Activated CD4-positive, alpha-beta T cell treated with anti-CD3 and anti-CD28 coated beads for 36 hours (primary cell): ENCODE data around the gene NSRP1. TPM values are rescaled to one million over a fixed set of nuclear protein-coding genes. Genes with fewer than 3 reads are reported as not detected.
"Not testable (repeated sequence)": the region's sequence is repeated elsewhere in the genome, so short reads cannot be mapped to it uniquely, and the experiment has no call there.

Experiments used
- ATAC-seq: fragments of 200-7000 bp; cut with Tn5 transposase; one replicate; pipeline ENCODE4 v1.10.0; 2021; ENCODE audit warnings: mild to moderate bottlenecking, moderate library complexity
- CTCF ChIA-PET: fragments of 350-600 bp; sonication (Branson Sonifier 250); formaldehyde crosslinking; loops from one replicate; lab custom pipeline; 2021; ENCODE audit warnings: antibody characterized with exemption; lab: Charles Lee
- POLR2A ChIA-PET: fragments of 350-600 bp; sonication (Branson Sonifier 250); formaldehyde crosslinking; loops from one replicate; lab custom pipeline; 2021; ENCODE audit warnings: antibody characterized with exemption, inconsistent platforms; lab: Charles Lee
- DNase-seq: peaks from one replicate; pipeline ENCODE4 v3.0.0-alpha.2; 2020
- H3K27ac Mint-ChIP-seq: one replicate; pipeline ENCODE4 v1.8.0; 2021; ENCODE audit warnings: mixed read lengths
- H3K27me3 Mint-ChIP-seq: one replicate; pipeline ENCODE4 v1.8.0; 2021; ENCODE audit warnings: mixed read lengths
- H3K36me3 Mint-ChIP-seq: one replicate; pipeline ENCODE4 v1.8.0; 2021; ENCODE audit warnings: low read depth, mixed read lengths
- H3K4me1 Mint-ChIP-seq: one replicate; pipeline ENCODE4 v1.8.0; 2021; ENCODE audit warnings: mixed read lengths
- H3K4me3 Mint-ChIP-seq: one replicate; pipeline ENCODE4 v1.8.0; 2021; ENCODE audit warnings: mild to moderate bottlenecking, moderate library complexity, mixed read lengths
- H3K9me3 Mint-ChIP-seq: one replicate; pipeline ENCODE4 v1.8.0; 2021; ENCODE audit warnings: low read depth, mixed read lengths
- intact Hi-C, 2 experiments: fragments of 100-400 bp; cut with DNase I in 1 of 2; cut with micrococcal nuclease in 1 of 2; formaldehyde crosslinking; loops; one replicate each; pipeline versions ENCODE4 v1.14.2 to v1.15.1; 2022 to 2024; cut with DNase I, micrococcal nuclease
- total RNA-seq, 2 experiments: library from RNA; stranded (reverse); gene quantifications; one replicate each; pipeline ENCODE4 v1.2.3, GENCODE V29; 2021

Gene NSRP1
- total RNA-seq: 10 to 100 TPM; 29.9 to 43.0 TPM

- no peaks in the 10 kb centered on the region for H3K9me3 Mint-ChIP-seq
- peaks cover 41% of the 10 kb centered on the region for H3K4me1 Mint-ChIP-seq
- DNase-seq: peak; percentile 97
- H3K27me3 Mint-ChIP-seq: no peaks in the 10 kb centered on the region
- peak within 1 kb of the TSS; percentile 98 for H3K27ac Mint-ChIP-seq
- ATAC-seq: peak; percentile 95
- H3K4me3 Mint-ChIP-seq: peak within 1 kb of the TSS; percentile 90
- CTCF ChIA-PET: interaction anchor here (0.6 to 5.4 kb wide), 8 partner anchors 9 to 993 kb away, joined by 3 to 30 read pairs (median 4); partner anchors contain the start of genes CRLF3 and GOSR1
- H3K36me3 Mint-ChIP-seq: peaks cover 32% of the 10 kb centered on the region
- POLR2A ChIA-PET: interaction anchor here (0.7 to 1.0 kb wide), 2 partner anchors 9 to 118 kb away, joined by 3 read pairs; no protein-coding TSS in a partner anchor
- intact Hi-C loops: loop anchor here (1.0 to 10.0 kb wide), 13 partner anchors 175 to 726 kb away; partner anchors contain the start of genes CORO6 (in 1 of the 2), CPD (in 1 of the 2), CRLF3 (in 1 of the 2) and GOSR1 (in 1 of the 2)
Observed at GRCh38 chr17:30116661-30117551, at the start of gene NSRP1. Gene NSRP1, plus strand, starts transcription at chr17:30116816. Its CDS starts 28 bp downstream, at chr17:30116844.

- H3K36me3 Mint-ChIP-seq: peaks cover 7% of the 10 kb centered on the region
- no peak overlapping the region for H3K4me3 Mint-ChIP-seq
- no peak overlapping the region for H3K27ac Mint-ChIP-seq
- ATAC-seq: no peak
- DNase-seq: no peak
- CTCF ChIA-PET: interaction anchor here (1.2 to 1.6 kb wide), 2 partner anchors 24 to 36 kb away, joined by 6 read pairs; no protein-coding TSS in a partner anchor
- POLR2A ChIA-PET: no interaction called here
- intact Hi-C loops: no loop called here
- H3K27me3 Mint-ChIP-seq: peaks cover 13% of the 10 kb centered on the region
- H3K9me3 Mint-ChIP-seq: peaks cover 21% of the 10 kb centered on the region
- H3K4me1 Mint-ChIP-seq: no peaks in the 10 kb centered on the region
Observed at GRCh38 chr17:30068465-30068864, 48.2 kb upstream of the NSRP1 start.

- no peaks in the 10 kb centered on the region for H3K9me3 Mint-ChIP-seq
- CTCF ChIA-PET: interaction anchor here (0.7 to 1.8 kb wide), 6 partner anchors 11 to 1324 kb away, joined by 3 to 8 read pairs (median 4); no protein-coding TSS in a partner anchor
- POLR2A ChIA-PET: no interaction called here
- H3K27me3 Mint-ChIP-seq: peaks cover 13% of the 10 kb centered on the region
- H3K4me1 Mint-ChIP-seq: no peaks in the 10 kb centered on the region
- DNase-seq (no peak), ATAC-seq (no peak)
- intact Hi-C loops: no loop called here
- no peak overlapping the region for H3K4me3 Mint-ChIP-seq
- H3K27ac Mint-ChIP-seq: no peak overlapping the region
- H3K36me3 Mint-ChIP-seq: no peaks in the 10 kb centered on the region
Observed at GRCh38 chr17:30074254-30074653, 42.4 kb upstream of the NSRP1 start.

GRCh38 chr17:30074730-30075129 lies 41.9 kb upstream of the NSRP1 start:
- ChIA-PET CTCF (interaction anchor here (0.7 to 1.8 kb wide), 5 partner anchors 12 to 1325 kb away, joined by 3 to 8 read pairs (median 3); no protein-coding TSS in a partner anchor), POLR2A (no interaction called here)
- intact Hi-C loops: no loop called here
- DNase-seq (no peak), ATAC-seq (no peak)
- Mint-ChIP-seq H3K4me1 (no peaks in the 10 kb centered on the region), H3K36me3 (no peaks in the 10 kb centered on the region), H3K4me3 (no peak overlapping the region), H3K9me3 (no peaks in the 10 kb centered on the region), H3K27me3 (peaks cover 13% of the 10 kb centered on the region), H3K27ac (no peak overlapping the region)

- Mint-ChIP-seq H3K36me3 (no peaks in the 10 kb centered on the region), H3K4me3 (no peak overlapping the region), H3K4me1 (no peaks in the 10 kb centered on the region), H3K9me3 (no peaks in the 10 kb centered on the region), H3K27me3 (peaks cover 17% of the 10 kb centered on the region), H3K27ac (no peak overlapping the region)
- ChIA-PET CTCF (interaction anchor here (1.0 to 2.0 kb wide), 3 partner anchors 10 to 22 kb away, joined by 3 to 9 read pairs (median 5); no protein-coding TSS in a partner anchor), POLR2A (no interaction called here)
- DNase-seq (no peak), ATAC-seq (no peak)
- intact Hi-C loops: no loop called here
Observed at GRCh38 chr17:30082773-30083172, 33.8 kb upstream of the NSRP1 start.

GRCh38 chr17:30084788-30085187 lies 31.8 kb upstream of the NSRP1 start:
- Mint-ChIP-seq H3K36me3 (no peaks in the 10 kb centered on the region), H3K4me3 (no peak overlapping the region), H3K27me3 (peaks cover 14% of the 10 kb centered on the region), H3K9me3 (no peaks in the 10 kb centered on the region), H3K27ac (no peak overlapping the region), H3K4me1 (no peaks in the 10 kb centered on the region)
- CTCF ChIA-PET: interaction anchor here (0.7 to 1.6 kb wide), 5 partner anchors 8 to 54 kb away, joined by 3 to 6 read pairs (median 5); no protein-coding TSS in a partner anchor
- DNase-seq: no peak
- POLR2A ChIA-PET: no interaction called here
- ATAC-seq: no peak
- intact Hi-C loops: no loop called here

- Mint-ChIP-seq H3K36me3 (no peaks in the 10 kb centered on the region), H3K27ac (no peak overlapping the region), H3K9me3 (no peaks in the 10 kb centered on the region), H3K27me3 (peaks cover 9% of the 10 kb centered on the region), H3K4me3 (no peak overlapping the region), H3K4me1 (no peaks in the 10 kb centered on the region)
- POLR2A ChIA-PET: no interaction called here
- CTCF ChIA-PET: interaction anchor here (0.5 to 1.0 kb wide), 4 partner anchors 39 to 501 kb away, joined by 3 to 4 read pairs (median 3); no protein-coding TSS in a partner anchor
- ATAC-seq (no peak), DNase-seq (no peak)
- intact Hi-C loops: no loop called here
Observed at GRCh38 chr17:30086896-30087295, 29.7 kb upstream of the NSRP1 start.

GRCh38 chr17:30087431-30087830 lies 29.2 kb upstream of the NSRP1 start:
- H3K4me1 Mint-ChIP-seq, H3K36me3 Mint-ChIP-seq, DNase-seq, intact Hi-C loops, H3K4me3 Mint-ChIP-seq, ATAC-seq, H3K27ac Mint-ChIP-seq, H3K9me3 Mint-ChIP-seq, H3K27me3 Mint-ChIP-seq, POLR2A ChIA-PET: not testable (repeated sequence)
- CTCF ChIA-PET: interaction anchor here (1.0 to 1.1 kb wide), 2 partner anchors 11 to 38 kb away, joined by 3 to 4 read pairs; no protein-coding TSS in a partner anchor

- Mint-ChIP-seq H3K36me3 (no peaks in the 10 kb centered on the region), H3K9me3 (no peaks in the 10 kb centered on the region), H3K4me3 (no peak overlapping the region), H3K27me3 (peaks cover 16% of the 10 kb centered on the region), H3K4me1 (peaks cover 6% of the 10 kb centered on the region), H3K27ac (no peak overlapping the region)
- ChIA-PET POLR2A (no interaction called here), CTCF (interaction anchor here (0.6 to 5.8 kb wide), 6 partner anchors 14 to 283 kb away, joined by 3 to 64 read pairs (median 10); no protein-coding TSS in a partner anchor)
- DNase-seq (no peak), ATAC-seq (no peak)
- intact Hi-C loops: no loop called here
Observed at GRCh38 chr17:30091121-30091670, 25.4 kb upstream of the NSRP1 start.

GRCh38 chr17:30091771-30092170 lies 24.8 kb upstream of the NSRP1 start:
- POLR2A ChIA-PET: no interaction called here

GRCh38 chr17:30092886-30093285 lies 23.7 kb upstream of the NSRP1 start:
- ATAC-seq: no peak
- Mint-ChIP-seq H3K36me3 (no peaks in the 10 kb centered on the region), H3K27ac (no peak overlapping the region), H3K4me1 (peaks cover 6% of the 10 kb centered on the region), H3K27me3 (peaks cover 10% of the 10 kb centered on the region), H3K9me3 (no peaks in the 10 kb centered on the region), H3K4me3 (no peak overlapping the region)
- POLR2A ChIA-PET: interaction anchor here (0.5 to 0.6 kb wide), 2 partner anchors 145 to 408 kb away, joined by 3 to 7 read pairs; no protein-coding TSS in a partner anchor
- CTCF ChIA-PET: interaction anchor here (0.5 to 5.8 kb wide), 45 partner anchors 8 to 1664 kb away, joined by 3 to 64 read pairs (median 4); partner anchors contain the start of gene SSH2
- no peak for DNase-seq
- intact Hi-C loops: loop anchor here (1.0 to 2.0 kb wide), 4 partner anchors 67 to 513 kb away; no protein-coding TSS in a partner anchor

More at GRCh38 chr17:30091771-30092170, 24.8 kb upstream of the NSRP1 start:
- CTCF ChIA-PET: interaction anchor here (0.6 to 5.8 kb wide), 10 partner anchors 9 to 284 kb away, joined by 3 to 64 read pairs (median 5); no protein-coding TSS in a partner anchor
- Mint-ChIP-seq H3K36me3 (no peaks in the 10 kb centered on the region), H3K9me3 (no peaks in the 10 kb centered on the region), H3K4me3 (no peak overlapping the region), H3K27me3 (peaks cover 15% of the 10 kb centered on the region), H3K4me1 (peaks cover 6% of the 10 kb centered on the region), H3K27ac (no peak overlapping the region)
- DNase-seq (no peak), ATAC-seq (no peak)
- intact Hi-C loops: loop anchor here in 1 of 2 experiments (2.0 kb wide), 1 partner anchor 285 kb away; no protein-coding TSS in a partner anchor
